Upper lobe of right lung (tissue), 1 donor: ENCODE measurements around the gene KCNAB2. TPM values are rescaled to one million over a fixed set of nuclear protein-coding genes. Genes with fewer than 3 reads are reported as not detected.

Source experiments
- ATAC-seq: fragments of 200-7000 bp; cut with Tn5 transposase; one replicate; pipeline ENCODE4 v1.9.1; 2020; ENCODE audit warnings: mild to moderate bottlenecking, moderate library complexity
- DNase-seq: peaks from one replicate; pipeline ENCODE4 v3.0.0-alpha.2; 2020
- H3K27ac ChIP-seq: fragments of 200-600 bp; one replicate; pipeline ENCODE4 v1.8.0; 2022
- H3K27me3 ChIP-seq: fragments of 200-600 bp; one replicate; pipeline ENCODE4 v1.8.0; 2022; ENCODE audit warnings: mild to moderate bottlenecking
- H3K36me3 ChIP-seq: fragments of 200-600 bp; one replicate; pipeline ENCODE4 v1.8.0; 2022
- H3K4me1 ChIP-seq: fragments of 200-600 bp; one replicate; pipeline ENCODE4 v1.8.0; 2022
- H3K4me3 ChIP-seq: fragments of 200-600 bp; one replicate; pipeline ENCODE4 v1.8.0; 2022; ENCODE audit warnings: mild to moderate bottlenecking
- H3K9me3 ChIP-seq: fragments of 200-600 bp; one replicate; pipeline ENCODE4 v1.8.0; 2022
- CTCF ChIP-seq: fragments of 200-600 bp; IDR thresholded peaks from one replicate; pipeline ENCODE4 v1.8.0; 2022; ENCODE audit warnings: antibody characterized with exemption
- intact Hi-C: fragments of 100-400 bp; cut with DNase I; formaldehyde crosslinking; loops from one replicate; pipeline ENCODE4 v1.11.0; 2022
- total RNA-seq: library from RNA; stranded (reverse); fragmentation: NEBNext Ultra II Directional; extraction: Animal tissue kit (Norgen Biotek cat#: 25700); gene quantifications from one replicate; pipeline ENCODE4 v1.2.1, GENCODE V29; 2021
- donor health status: DM: no; HTN: yes; CAD: no; lungs with severe emphysema.

KCNAB2 gene
- total RNA-seq, 1 donor from 2014 or later, result 60.4 TPM

GRCh38 chr1:6082430-6082971, 36.8 kb downstream of the KCNAB2 start:
- Histone ChIP-seq H3K36me3 (no peaks in the 10 kb centered on the region), H3K4me3 (no peak overlapping the region), H3K27me3 (no peaks in the 10 kb centered on the region), H3K9me3 (no peaks in the 10 kb centered on the region), H3K27ac (no peak overlapping the region), H3K4me1 (peaks cover 11% of the 10 kb centered on the region)
- TF ChIP-seq CTCF, result peak; percentile 25
- ATAC-seq (peak; percentile 63), DNase-seq (no peak)
- intact Hi-C loops, result no loop called here

DNA sequence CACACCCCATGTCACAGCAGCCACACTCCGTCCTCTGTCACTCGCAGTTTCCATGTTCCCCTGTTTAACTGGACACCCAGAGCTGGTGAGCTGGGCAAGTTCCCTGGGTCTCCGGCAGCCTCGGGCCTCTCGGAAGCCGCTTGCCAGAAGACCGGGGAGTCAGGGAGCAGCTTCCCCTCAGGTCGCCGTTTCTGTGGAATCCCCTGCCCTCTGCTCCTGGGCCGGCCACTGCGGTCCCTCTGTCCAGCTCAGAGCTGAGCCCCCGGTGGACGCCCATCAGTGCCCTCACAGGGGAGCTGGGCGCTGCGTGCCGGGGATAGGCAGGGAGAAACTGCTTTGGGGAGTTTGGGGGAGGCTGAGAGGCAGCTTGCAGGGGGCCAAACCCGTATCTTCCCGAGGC, 37.7 kb downstream of the KCNAB2 start:
- Histone ChIP-seq H3K27me3 (no peaks in the 10 kb centered on the region), H3K9me3 (no peaks in the 10 kb centered on the region), H3K27ac (no peak overlapping the region), H3K36me3 (no peaks in the 10 kb centered on the region), H3K4me3 (no peak overlapping the region), H3K4me1 (peaks cover 11% of the 10 kb centered on the region)
- no peak for ATAC-seq
- no peak for DNase-seq
- no peak for TF ChIP-seq CTCF
- intact Hi-C loops, result no loop called here

DNA sequence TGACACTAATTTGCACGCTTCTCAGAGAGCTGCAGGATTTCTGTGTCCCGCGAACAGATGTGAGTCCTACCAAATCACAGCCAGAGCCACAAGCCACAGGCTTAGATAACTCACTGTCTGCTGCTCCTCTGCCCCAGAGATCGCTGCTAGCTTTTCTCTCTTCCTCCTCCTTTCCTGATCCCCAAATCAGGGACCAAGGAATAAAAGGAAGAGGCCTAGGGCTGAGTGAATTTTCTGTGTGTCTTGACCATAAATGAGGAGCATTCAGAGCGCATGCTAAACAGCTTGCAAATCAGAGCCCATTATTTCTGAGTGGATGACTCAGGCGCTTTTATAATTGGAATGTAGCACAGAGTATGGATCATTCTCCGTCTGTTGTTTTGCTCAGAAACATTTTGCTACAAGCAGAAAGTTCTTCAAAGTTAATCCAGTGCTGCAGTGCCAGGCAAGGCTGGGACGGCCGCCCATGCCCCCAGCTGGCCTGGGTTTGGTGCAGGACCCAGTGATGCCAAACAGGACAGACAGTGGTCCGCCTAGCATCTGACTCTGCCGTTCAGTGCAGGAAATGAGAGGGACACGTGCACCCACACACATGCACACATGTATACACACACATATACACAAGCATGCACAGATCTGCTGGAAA, 38.2 kb downstream of the KCNAB2 start:
- intact Hi-C loops, result no loop called here
- H3K27ac ChIP-seq, result no peak overlapping the region
- TF ChIP-seq CTCF, result no peak
- H3K4me1 ChIP-seq, result peaks cover 11% of the 10 kb centered on the region
- no peaks in the 10 kb centered on the region for H3K36me3 ChIP-seq
- no peaks in the 10 kb centered on the region for H3K27me3 ChIP-seq
- H3K4me3 ChIP-seq, result no peak overlapping the region
- no peaks in the 10 kb centered on the region for H3K9me3 ChIP-seq
- ATAC-seq (no peak), DNase-seq (no peak)

DNA sequence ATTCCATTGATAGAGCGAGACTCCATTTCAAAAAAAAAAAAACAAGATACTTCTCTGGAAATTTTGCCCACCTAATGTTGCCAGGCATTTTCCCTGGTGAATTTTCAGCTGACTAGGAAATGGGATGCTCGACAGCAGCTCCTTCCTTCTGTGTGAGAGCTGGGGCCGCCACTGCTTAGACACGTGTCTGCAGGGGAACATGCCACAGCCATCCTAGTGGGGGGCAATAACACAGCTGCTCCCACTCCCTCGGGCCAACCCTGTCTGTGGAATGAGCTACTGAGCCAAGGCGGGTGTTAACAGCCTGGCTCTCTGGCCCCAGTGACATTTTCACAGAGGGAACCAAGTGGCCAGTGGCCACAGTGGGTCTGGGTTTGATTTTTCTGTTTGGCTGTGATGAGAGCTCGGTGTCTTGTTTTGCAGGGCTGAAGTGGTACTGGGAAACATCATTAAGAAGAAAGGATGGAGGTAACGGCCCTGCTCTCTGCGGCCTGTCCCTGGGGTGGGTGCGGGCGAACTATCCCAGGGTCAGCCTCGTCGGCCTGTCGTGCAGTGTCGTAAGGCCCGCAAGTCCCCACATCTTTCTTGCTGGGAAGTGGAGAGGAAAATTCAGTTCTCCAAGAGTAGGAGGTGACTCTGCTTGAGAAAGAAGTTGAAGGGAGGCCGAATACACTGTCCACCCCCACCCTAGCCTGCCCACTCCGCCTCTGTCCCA, 39.2 kb downstream of the KCNAB2 start:
- no peak overlapping the region for H3K27ac ChIP-seq
- H3K27me3 ChIP-seq, result no peaks in the 10 kb centered on the region
- no peak for DNase-seq
- no peak for ATAC-seq
- intact Hi-C loops, result no loop called here
- no peak overlapping the region for H3K4me3 ChIP-seq
- no peaks in the 10 kb centered on the region for H3K9me3 ChIP-seq
- no peak for TF ChIP-seq CTCF
- peaks cover 11% of the 10 kb centered on the region for H3K4me1 ChIP-seq
- no peaks in the 10 kb centered on the region for H3K36me3 ChIP-seq

GRCh38 chr1:6085666-6086065, 40.0 kb downstream of the KCNAB2 start:
- peaks cover 11% of the 10 kb centered on the region for H3K4me1 ChIP-seq
- H3K27ac ChIP-seq, result no peak overlapping the region
- no peak for ATAC-seq
- TF ChIP-seq CTCF, result no peak
- no peak overlapping the region for H3K4me3 ChIP-seq
- peaks cover 4% of the 10 kb centered on the region for H3K36me3 ChIP-seq
- no peaks in the 10 kb centered on the region for H3K27me3 ChIP-seq
- intact Hi-C loops, result no loop called here
- no peaks in the 10 kb centered on the region for H3K9me3 ChIP-seq
- no peak for DNase-seq
